GM23338 (cell line): Measurements from ENCODE around the gene PTBP3. TPM values are rescaled to one million over a fixed set of nuclear protein-coding genes. Genes with fewer than 3 reads are reported as not detected.
A peak's percentile ranks its signal among the peaks of the same experiment; 100 is the strongest.

Experiments
- ATAC-seq: fragments of 200-7000 bp; cut with Tn5 transposase; 3 replicates; pipeline ENCODE4 v1.9.1; 2020
- DNase-seq: peaks from one replicate; pipeline ENCODE4 v3.0.0-alpha.2; 2015; ENCODE audit warnings: low spot score
- H2AFZ ChIP-seq: fragments of 200-600 bp; sonication (generic); 2 replicates; pipeline ENCODE4 v1.8.0; 2016; ENCODE audit warnings: antibody characterized with exemption, mild to moderate bottlenecking, moderate library complexity
- H3F3A ChIP-seq: fragments of 200-600 bp; sonication (generic); replicated peaks from 2 replicates; pipeline ENCODE4 v1.8.0; 2017; ENCODE audit warnings: antibody characterized with exemption, mixed run types, low read depth
- H3K27ac ChIP-seq: fragments of 200-600 bp; sonication (generic); 2 replicates; pipeline ENCODE4 v1.6.1; 2016; ENCODE audit warnings: low read depth
- H3K27me3 ChIP-seq: fragments of 200-600 bp; sonication (generic); 2 replicates; pipeline ENCODE4 v1.8.0; 2016; ENCODE audit warnings: mild to moderate bottlenecking, mixed run types, moderate library complexity; ENCODE audit not compliant: insufficient read depth
- H3K36me3 ChIP-seq: fragments of 200-600 bp; sonication (generic); 2 replicates; pipeline ENCODE4 v1.8.0; 2016; ENCODE audit warnings: mild to moderate bottlenecking; ENCODE audit not compliant: insufficient read depth
- H3K4me1 ChIP-seq: fragments of 200-600 bp; sonication (generic); 2 replicates; pipeline ENCODE4 v1.8.0; 2016; ENCODE audit warnings: mild to moderate bottlenecking, moderate library complexity; ENCODE audit not compliant: insufficient read depth
- H3K4me2 ChIP-seq: fragments of 200-600 bp; sonication (generic); 2 replicates; pipeline ENCODE4 v1.7.1; 2017; ENCODE audit warnings: mixed run types
- H3K4me3 ChIP-seq: fragments of 200-600 bp; sonication (generic); 2 replicates; pipeline ENCODE4 v1.6.1; 2016; ENCODE audit warnings: mixed run types
- H3K79me2 ChIP-seq: fragments of 200-600 bp; sonication (generic); replicated peaks from 2 replicates; pipeline ENCODE4 v1.8.0; 2017; ENCODE audit warnings: mild to moderate bottlenecking; ENCODE audit not compliant: insufficient read depth
- H3K9me2 ChIP-seq: fragments of 200-600 bp; sonication (generic); 2 replicates; pipeline ENCODE4 v1.8.0; 2017; ENCODE audit not compliant: insufficient read depth
- H4K20me1 ChIP-seq: fragments of 200-600 bp; sonication (generic); replicated peaks from 2 replicates; pipeline ENCODE4 v1.8.0; 2017; ENCODE audit warnings: mild to moderate bottlenecking; ENCODE audit not compliant: insufficient read depth
- H3K27ac Mint-ChIP-seq: 2 replicates; pipeline ENCODE4 v1.8.0; 2020; ENCODE audit warnings: inconsistent platforms, mild to moderate bottlenecking, moderate library complexity, mixed read lengths
- H3K27me3 Mint-ChIP-seq: 3 replicates; pipeline ENCODE4 v1.8.0; 2022; ENCODE audit warnings: low read depth, mild to moderate bottlenecking, moderate library complexity, mixed read lengths, inconsistent platforms; ENCODE audit not compliant: insufficient read depth, poor library complexity
- H3K36me3 Mint-ChIP-seq: 3 replicates; pipeline ENCODE4 v1.8.0; 2021; ENCODE audit warnings: low read depth, mild to moderate bottlenecking, inconsistent platforms, moderate library complexity, mixed read lengths
- H3K4me1 Mint-ChIP-seq: 3 replicates; pipeline ENCODE4 v1.8.0; 2020; ENCODE audit warnings: mild to moderate bottlenecking, inconsistent platforms, mixed read lengths
- H3K4me3 Mint-ChIP-seq: 3 replicates; pipeline ENCODE4 v1.8.0; 2021; ENCODE audit warnings: moderate library complexity, mild to moderate bottlenecking, inconsistent platforms, mixed read lengths
- H3K9me3 Mint-ChIP-seq: 3 replicates; pipeline ENCODE4 v1.8.0; 2020; ENCODE audit warnings: moderate library complexity, mild to moderate bottlenecking, inconsistent platforms, mixed read lengths
- CREB1 ChIP-seq: fragments of 250-450 bp; sonication (Bioruptor Pico); IDR thresholded peaks from 2 replicates; pipeline ENCODE4 v1.5.0; 2020; ENCODE audit warnings: low read depth, mild to moderate bottlenecking, moderate library complexity
- EZH2 ChIP-seq: fragments of 200-600 bp; sonication (generic); IDR thresholded peaks from one replicate; pipeline ENCODE4 v1.8.0; 2017; ENCODE audit warnings: antibody characterized with exemption, mild to moderate bottlenecking, low read depth; ENCODE audit not compliant: unreplicated experiment
- EZH2phosphoT487 ChIP-seq: fragments of 200-600 bp; sonication (generic); IDR thresholded peaks from one replicate; pipeline ENCODE4 v1.8.1; 2018; ENCODE audit warnings: antibody characterized with exemption; ENCODE audit not compliant: unreplicated experiment
- JUNB ChIP-seq: IDR thresholded peaks from one replicate; pipeline ENCODE4 v1.6.1; 2016; ENCODE audit warnings: antibody characterized with exemption; ENCODE audit not compliant: unreplicated experiment
- NANOG ChIP-seq: IDR thresholded peaks from 2 replicates; pipeline ENCODE4 v1.6.1; 2016; ENCODE audit warnings: antibody characterized with exemption, borderline replicate concordance
- POLR2AphosphoS5 ChIP-seq: IDR thresholded peaks from 2 replicates; pipeline ENCODE4 v1.6.1; 2016; ENCODE audit warnings: antibody characterized with exemption, low read depth
- REST ChIP-seq: IDR thresholded peaks from one replicate; pipeline ENCODE4 v1.6.1; 2018; ENCODE audit warnings: antibody characterized with exemption; ENCODE audit not compliant: unreplicated experiment
- STAT1 ChIP-seq: IDR thresholded peaks from one replicate; pipeline ENCODE4 v1.6.1; 2016; ENCODE audit warnings: antibody characterized with exemption; ENCODE audit not compliant: unreplicated experiment
- ZNF114 ChIP-seq: fragments of 250-450 bp; sonication (Bioruptor Pico); IDR thresholded peaks from 2 replicates; pipeline ENCODE4 v1.5.0; 2020; ENCODE audit warnings: mild to moderate bottlenecking, moderate library complexity
- ZNF331 ChIP-seq: fragments of 250-450 bp; sonication (Bioruptor Pico); IDR thresholded peaks from 2 replicates; pipeline ENCODE4 v1.5.0; 2020; ENCODE audit warnings: low read depth, mild to moderate bottlenecking, moderate library complexity
- ZNF462 ChIP-seq: fragments of 250-450 bp; sonication (Bioruptor Pico); IDR thresholded peaks from 2 replicates; pipeline ENCODE4 v1.5.0; 2020; ENCODE audit warnings: mild to moderate bottlenecking, moderate library complexity
- polyA plus RNA-seq: library from polyadenylated mRNA; unstranded; fragments of >200 nt; fragmentation: Nextera tagmentation; extraction: Ambion mirVana; gene quantifications from 2 replicates; pipeline ENCODE4 v1.2.1, GENCODE V29; 2016
- total RNA-seq: library from RNA; depleted of rRNA; stranded (reverse); fragments of >200 nt; shearing (Covaris generic); gene quantifications from 2 replicates; pipeline ENCODE4 v1.2.3, GENCODE V29; 2014
- TF ChIP-seq, protein P1 (sequence below), 2 experiments: fragments of 200-600 bp in 1 of 2; sonication (generic) in 1 of 2; conservative IDR thresholded peaks; 2 replicates each; pipeline versions ENCODE4 v1.5.1 to v1.6.1; 2016 to 2017; ENCODE audit warnings: antibody characterized with exemption in 2 of 2, low read depth in 2 of 2, mild to moderate bottlenecking in 2 of 2, moderate library complexity in 1 of 2
- TF ChIP-seq, protein P2 (sequence below): IDR thresholded peaks from 2 replicates; pipeline ENCODE4 v1.6.1; 2016; ENCODE audit warnings: antibody characterized with exemption

The PTBP3 gene
- total and polyA plus RNA-seq, 2 experiments from 2014 or later, result 20.0 to 92.9 TPM

GRCh38 chr9:112279501-112279900, 53.9 kb downstream of the PTBP3 start:
- TF ChIP-seq EZH2phosphoT487 (no peak), CREB1 (no peak), ZNF462 (CRISPR knock-in tag) (no peak), NANOG (no peak), REST (no peak), POLR2AphosphoS5 (no peak), EZH2 (no peak), JUNB (no peak), ZNF114 (CRISPR knock-in tag) (no peak), ZNF331 (no peak), STAT1 (no peak)
- TF ChIP-seq, protein P1, sequence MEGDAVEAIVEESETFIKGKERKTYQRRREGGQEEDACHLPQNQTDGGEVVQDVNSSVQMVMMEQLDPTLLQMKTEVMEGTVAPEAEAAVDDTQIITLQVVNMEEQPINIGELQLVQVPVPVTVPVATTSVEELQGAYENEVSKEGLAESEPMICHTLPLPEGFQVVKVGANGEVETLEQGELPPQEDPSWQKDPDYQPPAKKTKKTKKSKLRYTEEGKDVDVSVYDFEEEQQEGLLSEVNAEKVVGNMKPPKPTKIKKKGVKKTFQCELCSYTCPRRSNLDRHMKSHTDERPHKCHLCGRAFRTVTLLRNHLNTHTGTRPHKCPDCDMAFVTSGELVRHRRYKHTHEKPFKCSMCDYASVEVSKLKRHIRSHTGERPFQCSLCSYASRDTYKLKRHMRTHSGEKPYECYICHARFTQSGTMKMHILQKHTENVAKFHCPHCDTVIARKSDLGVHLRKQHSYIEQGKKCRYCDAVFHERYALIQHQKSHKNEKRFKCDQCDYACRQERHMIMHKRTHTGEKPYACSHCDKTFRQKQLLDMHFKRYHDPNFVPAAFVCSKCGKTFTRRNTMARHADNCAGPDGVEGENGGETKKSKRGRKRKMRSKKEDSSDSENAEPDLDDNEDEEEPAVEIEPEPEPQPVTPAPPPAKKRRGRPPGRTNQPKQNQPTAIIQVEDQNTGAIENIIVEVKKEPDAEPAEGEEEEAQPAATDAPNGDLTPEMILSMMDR (conservative IDR thresholded peaks at IDR 0.05; ENCODE audit: low read depth in 2 of 2), result no peak
- TF ChIP-seq, protein P2, sequence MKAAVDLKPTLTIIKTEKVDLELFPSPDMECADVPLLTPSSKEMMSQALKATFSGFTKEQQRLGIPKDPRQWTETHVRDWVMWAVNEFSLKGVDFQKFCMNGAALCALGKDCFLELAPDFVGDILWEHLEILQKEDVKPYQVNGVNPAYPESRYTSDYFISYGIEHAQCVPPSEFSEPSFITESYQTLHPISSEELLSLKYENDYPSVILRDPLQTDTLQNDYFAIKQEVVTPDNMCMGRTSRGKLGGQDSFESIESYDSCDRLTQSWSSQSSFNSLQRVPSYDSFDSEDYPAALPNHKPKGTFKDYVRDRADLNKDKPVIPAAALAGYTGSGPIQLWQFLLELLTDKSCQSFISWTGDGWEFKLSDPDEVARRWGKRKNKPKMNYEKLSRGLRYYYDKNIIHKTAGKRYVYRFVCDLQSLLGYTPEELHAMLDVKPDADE, result no peak
- DNase-seq, result no peak
- H3K27ac ChIP-seq, result no peak overlapping the region
- H3K9me2 ChIP-seq, result no peaks in the 10 kb centered on the region
- H3K4me1 ChIP-seq, result peaks cover 13% of the 10 kb centered on the region; the same call in 1 of the 2 replicates
- peaks cover 29% of the 10 kb centered on the region; the same call in 2 of the 3 replicates for H3K4me1 Mint-ChIP-seq
- no peak overlapping the region for H2AFZ ChIP-seq
- peaks cover 20% of the 10 kb centered on the region for H3K36me3 Mint-ChIP-seq
- H3F3A ChIP-seq, result no peaks in the 10 kb centered on the region
- peaks cover 49% of the 10 kb centered on the region for H3K79me2 ChIP-seq
- H4K20me1 ChIP-seq, result 0 out of 2 replicates have a peak, but pooled peaks cover 10% of the 10 kb centered on the region
- peak overlapping the region; percentile 61; the same call in 1 of the 2 replicates for H3K27ac Mint-ChIP-seq
- H3K27me3 Mint-ChIP-seq, result peaks cover 2% of the 10 kb centered on the region
- H3K4me3 ChIP-seq, result no peak overlapping the region
- peaks cover 19% of the 10 kb centered on the region for H3K9me3 Mint-ChIP-seq
- H3K4me3 Mint-ChIP-seq, result no peak overlapping the region
- ATAC-seq, result no peak
- H3K4me2 ChIP-seq, result no peak overlapping the region
- no peaks in the 10 kb centered on the region for H3K27me3 ChIP-seq
- H3K36me3 ChIP-seq, result no peaks in the 10 kb centered on the region
